Measurements from ENCODE around the gene ARF6. TPM values are rescaled to one million over a fixed set of nuclear protein-coding genes. Genes with fewer than 3 reads are reported as not detected.
"Not testable (repeated sequence)": the region's sequence is repeated elsewhere in the genome, so short reads cannot be mapped to it uniquely, and the experiment has no call there.

Gene ARF6
- total and polyA plus RNA-seq, 4 donors: 20.3 to 56.2 (median 24.5) TPM

DNA sequence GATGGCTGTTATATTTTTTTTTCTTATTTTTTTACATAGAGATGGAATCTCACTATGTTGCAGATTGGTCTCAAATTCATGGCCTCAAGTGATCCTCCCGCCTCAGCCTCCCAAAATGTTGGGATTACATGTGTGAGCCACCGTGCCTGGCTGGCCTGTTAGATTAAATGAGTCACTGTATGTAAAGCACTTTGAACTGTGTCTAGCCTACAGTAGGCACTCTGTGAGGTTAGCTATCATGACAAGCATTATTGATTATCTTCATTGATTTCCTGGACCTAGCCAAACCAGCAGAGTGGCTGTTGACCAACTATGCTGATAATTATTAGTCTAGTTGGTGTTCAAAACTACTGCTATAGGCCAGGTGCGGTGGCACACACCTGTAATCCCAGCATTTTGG is 42.6 kb downstream of the ARF6 start:
- no peak overlapping the region for H3K9ac ChIP-seq (ENCODE audit: low read depth in 1 of 2, low read length in 2 of 2)
- H3K4me1 ChIP-seq (ENCODE audit: control insufficient read depth in 4 of 4, insufficient read depth in 4 of 4, low read length in 3 of 4): peaks cover 0 to 5% (median 1%) of the 10 kb centered on the region in 4 donors
- TF ChIP-seq JUND (IDR thresholded peaks at IDR 0.05): peak; percentile 66 to 67
- peak; percentile 16 for TF ChIP-seq YY1 (IDR thresholded peaks at IDR 0.05)
- peak; percentile 47 for TF ChIP-seq ATF3 (IDR thresholded peaks at IDR 0.05)
- no peak for TF ChIP-seq TAF1 (conservative IDR thresholded peaks at IDR 0.05)
- peak; percentile 51 to 54 for TF ChIP-seq HNF4A (conservative IDR thresholded peaks at IDR 0.05)
- TF ChIP-seq GABPA (IDR thresholded peaks at IDR 0.05 in 1 of 2, conservative IDR thresholded peaks at IDR 0.05 in 1 of 2): no peak
- peak; percentile 37 for TF ChIP-seq SP1 (IDR thresholded peaks at IDR 0.05)
- no peak for TF ChIP-seq FOXA1 (IDR thresholded peaks at IDR 0.05)
- TF ChIP-seq, protein P1, sequence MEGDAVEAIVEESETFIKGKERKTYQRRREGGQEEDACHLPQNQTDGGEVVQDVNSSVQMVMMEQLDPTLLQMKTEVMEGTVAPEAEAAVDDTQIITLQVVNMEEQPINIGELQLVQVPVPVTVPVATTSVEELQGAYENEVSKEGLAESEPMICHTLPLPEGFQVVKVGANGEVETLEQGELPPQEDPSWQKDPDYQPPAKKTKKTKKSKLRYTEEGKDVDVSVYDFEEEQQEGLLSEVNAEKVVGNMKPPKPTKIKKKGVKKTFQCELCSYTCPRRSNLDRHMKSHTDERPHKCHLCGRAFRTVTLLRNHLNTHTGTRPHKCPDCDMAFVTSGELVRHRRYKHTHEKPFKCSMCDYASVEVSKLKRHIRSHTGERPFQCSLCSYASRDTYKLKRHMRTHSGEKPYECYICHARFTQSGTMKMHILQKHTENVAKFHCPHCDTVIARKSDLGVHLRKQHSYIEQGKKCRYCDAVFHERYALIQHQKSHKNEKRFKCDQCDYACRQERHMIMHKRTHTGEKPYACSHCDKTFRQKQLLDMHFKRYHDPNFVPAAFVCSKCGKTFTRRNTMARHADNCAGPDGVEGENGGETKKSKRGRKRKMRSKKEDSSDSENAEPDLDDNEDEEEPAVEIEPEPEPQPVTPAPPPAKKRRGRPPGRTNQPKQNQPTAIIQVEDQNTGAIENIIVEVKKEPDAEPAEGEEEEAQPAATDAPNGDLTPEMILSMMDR (IDR thresholded peaks at IDR 0.05; ENCODE audit: low read depth, low read length, missing input control): no peak
- TF ChIP-seq, protein P2, sequence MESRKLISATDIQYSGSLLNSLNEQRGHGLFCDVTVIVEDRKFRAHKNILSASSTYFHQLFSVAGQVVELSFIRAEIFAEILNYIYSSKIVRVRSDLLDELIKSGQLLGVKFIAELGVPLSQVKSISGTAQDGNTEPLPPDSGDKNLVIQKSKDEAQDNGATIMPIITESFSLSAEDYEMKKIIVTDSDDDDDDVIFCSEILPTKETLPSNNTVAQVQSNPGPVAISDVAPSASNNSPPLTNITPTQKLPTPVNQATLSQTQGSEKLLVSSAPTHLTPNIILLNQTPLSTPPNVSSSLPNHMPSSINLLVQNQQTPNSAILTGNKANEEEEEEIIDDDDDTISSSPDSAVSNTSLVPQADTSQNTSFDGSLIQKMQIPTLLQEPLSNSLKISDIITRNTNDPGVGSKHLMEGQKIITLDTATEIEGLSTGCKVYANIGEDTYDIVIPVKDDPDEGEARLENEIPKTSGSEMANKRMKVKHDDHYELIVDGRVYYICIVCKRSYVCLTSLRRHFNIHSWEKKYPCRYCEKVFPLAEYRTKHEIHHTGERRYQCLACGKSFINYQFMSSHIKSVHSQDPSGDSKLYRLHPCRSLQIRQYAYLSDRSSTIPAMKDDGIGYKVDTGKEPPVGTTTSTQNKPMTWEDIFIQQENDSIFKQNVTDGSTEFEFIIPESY (IDR thresholded peaks at IDR 0.05): no peak
- TF ChIP-seq NR2F2 (IDR thresholded peaks at IDR 0.05): peak; percentile 10
- peak; percentile 38 to 54 for TF ChIP-seq RXRA (IDR thresholded peaks at IDR 0.05)
- no peak for TF ChIP-seq EGR1 (IDR thresholded peaks at IDR 0.05; ENCODE audit: low read depth in 2 of 2)
- TF ChIP-seq, protein P3, sequence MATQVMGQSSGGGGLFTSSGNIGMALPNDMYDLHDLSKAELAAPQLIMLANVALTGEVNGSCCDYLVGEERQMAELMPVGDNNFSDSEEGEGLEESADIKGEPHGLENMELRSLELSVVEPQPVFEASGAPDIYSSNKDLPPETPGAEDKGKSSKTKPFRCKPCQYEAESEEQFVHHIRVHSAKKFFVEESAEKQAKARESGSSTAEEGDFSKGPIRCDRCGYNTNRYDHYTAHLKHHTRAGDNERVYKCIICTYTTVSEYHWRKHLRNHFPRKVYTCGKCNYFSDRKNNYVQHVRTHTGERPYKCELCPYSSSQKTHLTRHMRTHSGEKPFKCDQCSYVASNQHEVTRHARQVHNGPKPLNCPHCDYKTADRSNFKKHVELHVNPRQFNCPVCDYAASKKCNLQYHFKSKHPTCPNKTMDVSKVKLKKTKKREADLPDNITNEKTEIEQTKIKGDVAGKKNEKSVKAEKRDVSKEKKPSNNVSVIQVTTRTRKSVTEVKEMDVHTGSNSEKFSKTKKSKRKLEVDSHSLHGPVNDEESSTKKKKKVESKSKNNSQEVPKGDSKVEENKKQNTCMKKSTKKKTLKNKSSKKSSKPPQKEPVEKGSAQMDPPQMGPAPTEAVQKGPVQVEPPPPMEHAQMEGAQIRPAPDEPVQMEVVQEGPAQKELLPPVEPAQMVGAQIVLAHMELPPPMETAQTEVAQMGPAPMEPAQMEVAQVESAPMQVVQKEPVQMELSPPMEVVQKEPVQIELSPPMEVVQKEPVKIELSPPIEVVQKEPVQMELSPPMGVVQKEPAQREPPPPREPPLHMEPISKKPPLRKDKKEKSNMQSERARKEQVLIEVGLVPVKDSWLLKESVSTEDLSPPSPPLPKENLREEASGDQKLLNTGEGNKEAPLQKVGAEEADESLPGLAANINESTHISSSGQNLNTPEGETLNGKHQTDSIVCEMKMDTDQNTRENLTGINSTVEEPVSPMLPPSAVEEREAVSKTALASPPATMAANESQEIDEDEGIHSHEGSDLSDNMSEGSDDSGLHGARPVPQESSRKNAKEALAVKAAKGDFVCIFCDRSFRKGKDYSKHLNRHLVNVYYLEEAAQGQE (IDR thresholded peaks at IDR 0.05): no peak
- TF ChIP-seq, protein P4, sequence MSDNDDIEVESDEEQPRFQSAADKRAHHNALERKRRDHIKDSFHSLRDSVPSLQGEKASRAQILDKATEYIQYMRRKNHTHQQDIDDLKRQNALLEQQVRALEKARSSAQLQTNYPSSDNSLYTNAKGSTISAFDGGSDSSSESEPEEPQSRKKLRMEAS (IDR thresholded peaks at IDR 0.05): no peak
- WGBS: 58% methylated on average over 3 of the region's 3 CpGs
- H3K27ac ChIP-seq (ENCODE audit: low read depth in 1 of 2, low read length in 2 of 2): no peak overlapping the region
- no peaks in the 10 kb centered on the region for H3K9me3 ChIP-seq (ENCODE audit: control insufficient read depth in 4 of 4, low read length in 3 of 4)
- H3K36me3 ChIP-seq (ENCODE audit: control insufficient read depth in 4 of 4, insufficient read depth in 3 of 4, low read depth in 1 of 4, low read length in 3 of 4): no peaks in the 10 kb centered on the region
- no peak overlapping the region for H3K4me3 ChIP-seq (ENCODE audit: low read depth in 1 of 3, low read length in 3 of 3)
- H3K27me3 ChIP-seq (ENCODE audit: control insufficient read depth in 4 of 4, insufficient read depth in 4 of 4, low read length in 3 of 4): no peaks in the 10 kb centered on the region
- no peak for DNase-seq (ENCODE audit: low spot score)

- not testable (repeated sequence) for H3K27me3 ChIP-seq (ENCODE audit: control insufficient read depth in 4 of 4, insufficient read depth in 4 of 4, low read length in 3 of 4); H3K9me3 ChIP-seq (ENCODE audit: control insufficient read depth in 4 of 4, low read length in 3 of 4); H3K4me1 ChIP-seq (ENCODE audit: control insufficient read depth in 4 of 4, insufficient read depth in 4 of 4, low read length in 3 of 4); H3K4me3 ChIP-seq (ENCODE audit: low read depth in 1 of 3, low read length in 3 of 3); H3K9ac ChIP-seq (ENCODE audit: low read depth in 1 of 2, low read length in 2 of 2); H3K36me3 ChIP-seq (ENCODE audit: control insufficient read depth in 4 of 4, insufficient read depth in 3 of 4, low read depth in 1 of 4, low read length in 3 of 4); DNase-seq (ENCODE audit: low spot score); H3K27ac ChIP-seq (ENCODE audit: low read depth in 1 of 2, low read length in 2 of 2)
- 87% methylated on average over 2 of the region's 2 CpGs for WGBS
Measured at GRCh38 chr14:49936246-49936645, 43.4 kb downstream of the ARF6 start.

DNA sequence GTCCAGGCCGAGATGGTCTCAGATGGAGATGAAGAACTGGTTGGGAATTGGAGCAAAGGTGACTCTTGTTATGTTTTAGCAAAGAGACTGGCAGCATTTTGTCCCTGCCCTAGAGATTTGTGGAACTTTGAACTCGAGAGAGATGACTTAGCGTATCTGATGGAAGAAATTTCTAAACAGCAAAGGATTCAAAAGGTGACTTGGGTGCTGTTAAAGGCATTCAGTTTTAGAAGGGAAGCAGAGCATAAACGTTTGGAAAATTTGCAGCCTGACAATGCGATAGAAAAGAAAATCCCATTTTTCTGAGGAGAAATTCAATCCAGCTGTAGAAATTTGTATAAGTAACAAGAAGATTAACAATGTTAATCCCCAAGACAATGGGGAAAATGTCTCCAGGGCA is 44.0 kb downstream of the ARF6 start:
- H3K4me1 ChIP-seq (ENCODE audit: control insufficient read depth in 4 of 4, insufficient read depth in 4 of 4, low read length in 3 of 4); H3K9ac ChIP-seq (ENCODE audit: low read depth in 1 of 2, low read length in 2 of 2); H3K4me3 ChIP-seq (ENCODE audit: low read depth in 1 of 3, low read length in 3 of 3); DNase-seq (ENCODE audit: low spot score); H3K36me3 ChIP-seq (ENCODE audit: control insufficient read depth in 4 of 4, insufficient read depth in 3 of 4, low read depth in 1 of 4, low read length in 3 of 4); H3K27me3 ChIP-seq (ENCODE audit: control insufficient read depth in 4 of 4, insufficient read depth in 4 of 4, low read length in 3 of 4); H3K27ac ChIP-seq (ENCODE audit: low read depth in 1 of 2, low read length in 2 of 2); H3K9me3 ChIP-seq (ENCODE audit: control insufficient read depth in 4 of 4, low read length in 3 of 4): not testable (repeated sequence)
- WGBS: 88% methylated on average over 5 of the region's 5 CpGs

DNA sequence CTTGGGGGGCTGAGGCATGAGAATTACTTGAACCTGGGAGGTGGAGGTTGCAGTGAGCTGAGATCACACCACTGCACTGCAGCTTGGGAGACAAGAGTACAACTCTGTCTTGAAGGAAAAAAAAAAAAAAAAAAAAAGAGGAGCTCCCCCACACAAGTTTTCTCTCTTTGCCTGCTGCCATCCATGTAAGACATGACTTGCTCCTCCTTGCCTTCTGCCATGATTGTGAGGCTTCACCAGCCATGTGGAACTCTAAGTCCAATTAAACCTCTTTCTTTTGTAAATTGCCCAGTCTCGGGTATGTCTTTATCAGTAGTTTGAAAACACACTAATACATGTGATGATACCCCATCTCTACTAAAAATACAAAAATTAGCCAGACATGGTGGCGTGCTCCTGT is 46.3 kb downstream of the ARF6 start:
- not testable (repeated sequence) for H3K27ac ChIP-seq (ENCODE audit: low read depth in 1 of 2, low read length in 2 of 2); H3K9me3 ChIP-seq (ENCODE audit: control insufficient read depth in 4 of 4, low read length in 3 of 4); H3K4me1 ChIP-seq (ENCODE audit: control insufficient read depth in 4 of 4, insufficient read depth in 4 of 4, low read length in 3 of 4); H3K4me3 ChIP-seq (ENCODE audit: low read depth in 1 of 3, low read length in 3 of 3); H3K27me3 ChIP-seq (ENCODE audit: control insufficient read depth in 4 of 4, insufficient read depth in 4 of 4, low read length in 3 of 4); DNase-seq (ENCODE audit: low spot score); H3K9ac ChIP-seq (ENCODE audit: low read depth in 1 of 2, low read length in 2 of 2); H3K36me3 ChIP-seq (ENCODE audit: control insufficient read depth in 4 of 4, insufficient read depth in 3 of 4, low read depth in 1 of 4, low read length in 3 of 4)
- 97% methylated on average over 2 of the region's 2 CpGs for WGBS

All from liver (tissue), 9 donors.